ENCODE data around the gene STUM. TPM values are rescaled to one million over a fixed set of nuclear protein-coding genes. Genes with fewer than 3 reads are reported as not detected.

The STUM gene
- total and polyA plus RNA-seq, 8 donors = 0.15 to 2.1 (median 1.4) TPM

DNA sequence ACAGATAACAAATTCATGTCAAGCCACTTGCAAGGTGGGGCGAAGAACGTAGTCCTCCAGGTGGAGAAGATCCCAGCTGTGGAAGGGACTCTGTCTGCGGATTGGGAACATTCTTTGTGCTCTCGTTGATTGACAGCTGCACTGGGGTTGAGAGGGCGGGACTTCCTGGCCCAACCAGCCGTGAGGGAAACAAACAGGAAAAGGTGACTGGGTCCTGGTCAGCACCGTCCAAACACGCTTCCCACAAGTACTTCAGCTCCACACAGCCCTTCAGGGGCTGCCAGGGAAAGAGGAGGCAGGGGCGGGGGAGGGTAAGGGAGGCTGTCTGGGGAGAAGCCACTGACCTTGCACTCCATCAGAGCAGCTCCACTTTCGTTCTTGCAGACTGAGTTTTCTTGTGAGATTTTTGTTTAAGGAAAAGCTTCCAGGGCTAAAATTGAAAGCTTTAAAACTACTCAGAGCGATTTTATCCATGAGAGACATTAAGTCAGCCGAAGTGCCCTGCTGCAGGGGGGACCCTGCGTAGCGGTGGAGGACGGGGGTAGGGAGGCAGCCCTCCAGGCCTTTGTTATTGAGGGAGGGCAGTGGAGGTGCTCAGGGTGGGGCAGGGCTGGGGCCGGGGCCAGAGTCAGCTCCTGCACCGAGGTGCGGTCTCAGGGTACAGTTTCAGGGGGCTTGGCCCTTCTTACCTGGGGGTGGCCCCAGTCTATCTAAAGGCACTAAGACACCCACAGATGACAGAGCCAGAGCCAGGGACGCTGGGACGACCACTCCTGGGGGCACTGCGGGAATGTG, 21.6 kb upstream of the STUM start:
- Histone ChIP-seq H3K27me3 (no peaks in the 10 kb centered on the region), H3K27ac (no peak overlapping the region), H3K4me1 (no peaks in the 10 kb centered on the region), H3K36me3 (no peaks in the 10 kb centered on the region), H3K4me3 (no peak overlapping the region), H3K9me3 (peaks cover 0 to 8% of the 10 kb centered on the region in 2 donors)
- ATAC-seq = peak; percentile 41
- no peak for DNase-seq
- TF ChIP-seq, protein P1, sequence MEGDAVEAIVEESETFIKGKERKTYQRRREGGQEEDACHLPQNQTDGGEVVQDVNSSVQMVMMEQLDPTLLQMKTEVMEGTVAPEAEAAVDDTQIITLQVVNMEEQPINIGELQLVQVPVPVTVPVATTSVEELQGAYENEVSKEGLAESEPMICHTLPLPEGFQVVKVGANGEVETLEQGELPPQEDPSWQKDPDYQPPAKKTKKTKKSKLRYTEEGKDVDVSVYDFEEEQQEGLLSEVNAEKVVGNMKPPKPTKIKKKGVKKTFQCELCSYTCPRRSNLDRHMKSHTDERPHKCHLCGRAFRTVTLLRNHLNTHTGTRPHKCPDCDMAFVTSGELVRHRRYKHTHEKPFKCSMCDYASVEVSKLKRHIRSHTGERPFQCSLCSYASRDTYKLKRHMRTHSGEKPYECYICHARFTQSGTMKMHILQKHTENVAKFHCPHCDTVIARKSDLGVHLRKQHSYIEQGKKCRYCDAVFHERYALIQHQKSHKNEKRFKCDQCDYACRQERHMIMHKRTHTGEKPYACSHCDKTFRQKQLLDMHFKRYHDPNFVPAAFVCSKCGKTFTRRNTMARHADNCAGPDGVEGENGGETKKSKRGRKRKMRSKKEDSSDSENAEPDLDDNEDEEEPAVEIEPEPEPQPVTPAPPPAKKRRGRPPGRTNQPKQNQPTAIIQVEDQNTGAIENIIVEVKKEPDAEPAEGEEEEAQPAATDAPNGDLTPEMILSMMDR (IDR thresholded peaks at IDR 0.05) = no peak
- intact Hi-C loops (cut with DNase I) = no loop called here

DNA sequence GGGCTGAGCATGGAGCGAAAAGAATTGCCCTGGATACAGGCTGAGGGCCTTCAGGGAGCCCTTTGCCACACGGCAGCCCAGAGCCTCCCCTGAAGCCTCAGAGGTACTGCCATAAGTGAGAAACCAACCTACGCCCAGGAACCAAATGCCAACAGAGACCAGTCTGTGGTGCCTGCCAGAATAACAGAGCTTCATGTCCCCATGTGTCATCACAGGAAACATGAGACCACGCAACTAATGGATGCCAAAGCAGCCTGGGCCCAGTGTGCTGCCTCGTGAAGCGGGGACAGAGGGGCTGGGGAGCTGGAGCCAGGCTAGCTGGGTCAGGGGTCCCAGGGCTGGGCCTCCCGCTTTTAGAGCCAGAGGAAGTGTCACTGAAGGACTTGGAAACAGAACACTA, 18.7 kb upstream of the STUM start:
- peaks cover 0 to 2% of the 10 kb centered on the region in 2 donors for H3K9me3 ChIP-seq
- H3K27me3 ChIP-seq = no peaks in the 10 kb centered on the region
- no peak overlapping the region for H3K27ac ChIP-seq
- ATAC-seq (no peak), DNase-seq (no peak)
- TF ChIP-seq, protein P1 (IDR thresholded peaks at IDR 0.05) = no peak
- intact Hi-C loops (cut with DNase I) = no loop called here
- no peak overlapping the region for H3K4me3 ChIP-seq
- H3K36me3 ChIP-seq = no peaks in the 10 kb centered on the region
- no peaks in the 10 kb centered on the region for H3K4me1 ChIP-seq

DNA sequence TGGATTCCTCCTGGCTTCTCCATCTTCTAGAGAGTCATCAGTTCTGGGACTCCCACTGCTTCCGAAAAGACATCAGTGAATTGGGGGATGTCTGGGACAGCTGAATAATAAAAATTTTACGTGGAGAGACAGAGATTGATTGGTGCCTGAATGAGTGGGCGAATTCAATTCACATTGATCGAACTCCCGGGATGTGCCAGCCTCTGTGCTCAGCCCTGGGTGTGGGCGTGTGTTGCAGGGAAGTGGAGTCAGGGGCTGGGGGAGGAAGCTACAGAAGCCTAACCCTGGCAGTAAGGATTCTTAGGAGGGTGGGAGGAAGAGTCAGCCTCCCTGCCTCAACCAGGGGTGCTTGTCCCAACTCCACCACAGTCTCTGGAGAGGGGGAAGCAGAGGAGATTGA, 18.0 kb upstream of the STUM start:
- Histone ChIP-seq H3K4me3 (no peak overlapping the region), H3K4me1 (no peaks in the 10 kb centered on the region), H3K27ac (no peak overlapping the region), H3K9me3 (peaks cover 0 to under 1% of the 10 kb centered on the region in 2 donors), H3K27me3 (no peaks in the 10 kb centered on the region), H3K36me3 (no peaks in the 10 kb centered on the region)
- TF ChIP-seq, protein P1 (IDR thresholded peaks at IDR 0.05) = no peak
- ATAC-seq (no peak), DNase-seq (no peak)
- intact Hi-C loops (cut with DNase I) = no loop called here

DNA sequence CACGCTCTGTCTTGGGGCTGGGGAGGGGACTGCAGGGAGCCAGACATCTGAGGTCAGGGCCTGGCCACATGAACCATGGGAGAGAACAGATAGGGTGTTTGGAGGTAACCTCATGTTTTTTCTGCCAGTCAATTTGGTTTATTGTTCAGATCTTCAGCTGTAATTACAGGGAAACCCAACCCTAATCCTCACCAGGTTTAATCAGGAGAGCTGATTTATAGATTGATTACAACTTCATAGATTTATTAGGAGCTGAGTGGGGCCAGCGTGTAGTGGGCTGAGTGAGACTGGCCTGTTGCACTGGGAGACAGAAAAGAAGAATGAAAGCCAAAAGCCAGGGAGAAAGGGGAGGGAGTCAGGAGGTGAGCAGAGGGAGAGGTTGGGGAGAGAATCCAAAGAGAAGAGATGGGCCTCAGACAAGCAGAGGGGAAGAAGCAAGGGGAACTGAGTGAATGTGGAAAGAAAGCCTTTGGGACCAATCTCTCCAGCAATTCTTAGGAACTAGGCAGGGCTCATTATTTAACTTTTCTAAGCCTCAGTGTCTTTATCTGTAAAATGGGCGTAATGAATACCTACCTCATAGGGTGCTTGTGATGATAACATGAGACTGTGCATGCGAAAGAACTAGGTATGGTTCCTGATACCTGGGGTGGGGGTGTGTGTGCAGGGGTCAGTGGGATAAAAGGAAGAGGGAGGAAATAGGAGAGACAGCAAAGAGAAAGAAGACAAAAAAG, 17.0 kb upstream of the STUM start:
- H3K4me1 ChIP-seq = no peaks in the 10 kb centered on the region
- intact Hi-C loops (cut with DNase I) = no loop called here

DNA sequence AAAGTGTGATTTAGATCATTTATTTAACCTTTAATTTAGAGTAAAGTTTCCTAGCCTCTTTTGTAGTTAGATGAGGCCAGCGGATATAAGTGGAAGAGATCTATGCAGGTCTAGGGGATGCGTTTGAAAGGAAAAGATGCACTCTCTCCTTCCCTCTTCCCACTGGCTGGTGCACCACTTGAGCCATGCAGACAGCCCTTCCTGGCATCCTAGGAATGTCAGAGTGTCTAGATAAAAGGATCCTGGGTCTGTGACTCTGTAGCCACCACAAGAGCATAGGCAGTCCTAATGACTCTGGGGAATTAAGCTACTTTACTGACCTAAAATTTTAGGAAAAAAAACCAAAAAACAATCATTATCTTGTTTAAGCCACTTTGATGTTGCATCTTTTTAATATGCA, 16.0 kb upstream of the STUM start:
- Histone ChIP-seq H3K27ac (no peak overlapping the region), H3K9me3 (no peaks in the 10 kb centered on the region), H3K27me3 (no peaks in the 10 kb centered on the region), H3K4me1 (no peaks in the 10 kb centered on the region), H3K4me3 (no peak overlapping the region), H3K36me3 (no peaks in the 10 kb centered on the region)
- TF ChIP-seq, protein P1 (IDR thresholded peaks at IDR 0.05) = no peak
- intact Hi-C loops (cut with DNase I) = no loop called here
- DNase-seq = no peak
- ATAC-seq = no peak

More for the DNA sequence above, 17.0 kb upstream of the STUM start:
- Histone ChIP-seq H3K4me3 (no peak overlapping the region), H3K9me3 (no peaks in the 10 kb centered on the region), H3K36me3 (no peaks in the 10 kb centered on the region), H3K27ac (no peak overlapping the region), H3K27me3 (no peaks in the 10 kb centered on the region)
- ATAC-seq (no peak), DNase-seq (no peak)
- TF ChIP-seq, protein P1 (IDR thresholded peaks at IDR 0.05) = no peak

All from left lung (tissue), 10 donors.